ENCODE data around the gene ZNF436.

Gene ZNF436

GRCh38 chr1:23395154-23395724 is 25.6 kb upstream of the ZNF436 start (continued):
- TF ChIP-seq CREB5 (CRISPR knock-in tag; IDR thresholded peaks at IDR 0.05; ENCODE audit: low read depth), result no peak
- no peak for TF ChIP-seq OSR1 (CRISPR knock-in tag; IDR thresholded peaks at IDR 0.05)
- TF ChIP-seq CSDC2 (CRISPR knock-in tag; IDR thresholded peaks at IDR 0.05), result no peak
- TF ChIP-seq PPARA (CRISPR knock-in tag; IDR thresholded peaks at IDR 0.05; ENCODE audit: borderline replicate concordance), result no peak

GRCh38 chr1:23394684-23395083 is 25.0 kb upstream of the ZNF436 start:
- peak; percentile 85 for ATAC-seq
- 0 out of 2 replicates have a peak, but pooled peaks have one; percentile 48 for TF ChIP-seq ZFP3 (CRISPR knock-in tag; IDR thresholded peaks at IDR 0.05)
- TF ChIP-seq CREB5 (CRISPR knock-in tag; IDR thresholded peaks at IDR 0.05; ENCODE audit: low read depth), result no peak

GRCh38 chr1:23394181-23394580 is 24.5 kb upstream of the ZNF436 start:
- TF ChIP-seq ZFP3 (CRISPR knock-in tag; IDR thresholded peaks at IDR 0.05) (no peak), POU6F1 (CRISPR knock-in tag; IDR thresholded peaks at IDR 0.05; ENCODE audit: borderline replicate concordance, low read depth) (no peak), CREB5 (CRISPR knock-in tag; IDR thresholded peaks at IDR 0.05; ENCODE audit: low read depth) (no peak), RARB (CRISPR knock-in tag; IDR thresholded peaks at IDR 0.05) (no peak), ZFP30 (CRISPR knock-in tag; IDR thresholded peaks at IDR 0.05) (no peak), GLIS3 (CRISPR knock-in tag; IDR thresholded peaks at IDR 0.05) (no peak), ZNF8 (CRISPR knock-in tag; IDR thresholded peaks at IDR 0.05) (no peak), TSHZ2 (CRISPR knock-in tag; IDR thresholded peaks at IDR 0.05) (no peak), CSRNP3 (CRISPR knock-in tag; IDR thresholded peaks at IDR 0.05) (no peak), ZC3H10 (CRISPR knock-in tag; IDR thresholded peaks at IDR 0.05) (no peak), TOX (CRISPR knock-in tag; IDR thresholded peaks at IDR 0.05; ENCODE audit: borderline replicate concordance) (no peak), ESRRG (CRISPR knock-in tag; IDR thresholded peaks at IDR 0.05) (no peak), PPARA (CRISPR knock-in tag; IDR thresholded peaks at IDR 0.05; ENCODE audit: borderline replicate concordance) (no peak), OSR1 (CRISPR knock-in tag; IDR thresholded peaks at IDR 0.05) (no peak), ARNTL (CRISPR knock-in tag; IDR thresholded peaks at IDR 0.05; ENCODE audit: borderline replicate concordance, low read depth) (no peak), ZNF565 (CRISPR knock-in tag; conservative IDR thresholded peaks at IDR 0.05; ENCODE audit: low read depth) (no peak), TCF4 (CRISPR knock-in tag; IDR thresholded peaks at IDR 0.05; ENCODE audit: borderline replicate concordance) (no peak)
- peak; percentile 86 for ATAC-seq

Measured in SK-N-SH treated with all-trans-retinoic acid at 6 μM for 48 hours (cell line).